HG02938 (cell line): ENCODE measurements around the gene TUBA1B.

ENCODE experiments used
- ATAC-seq: cut with Tn5 transposase; IDR thresholded peaks from one replicate; pipeline ENCODE4 v1.9.1; 2021; ENCODE audit warnings: mild to moderate bottlenecking, moderate library complexity; ENCODE audit not compliant: unreplicated experiment

The TUBA1B gene

GRCh38 chr12:49091056-49091835 lies 39.9 kb downstream of the TUBA1B start:
- no peak for ATAC-seq

DNA sequence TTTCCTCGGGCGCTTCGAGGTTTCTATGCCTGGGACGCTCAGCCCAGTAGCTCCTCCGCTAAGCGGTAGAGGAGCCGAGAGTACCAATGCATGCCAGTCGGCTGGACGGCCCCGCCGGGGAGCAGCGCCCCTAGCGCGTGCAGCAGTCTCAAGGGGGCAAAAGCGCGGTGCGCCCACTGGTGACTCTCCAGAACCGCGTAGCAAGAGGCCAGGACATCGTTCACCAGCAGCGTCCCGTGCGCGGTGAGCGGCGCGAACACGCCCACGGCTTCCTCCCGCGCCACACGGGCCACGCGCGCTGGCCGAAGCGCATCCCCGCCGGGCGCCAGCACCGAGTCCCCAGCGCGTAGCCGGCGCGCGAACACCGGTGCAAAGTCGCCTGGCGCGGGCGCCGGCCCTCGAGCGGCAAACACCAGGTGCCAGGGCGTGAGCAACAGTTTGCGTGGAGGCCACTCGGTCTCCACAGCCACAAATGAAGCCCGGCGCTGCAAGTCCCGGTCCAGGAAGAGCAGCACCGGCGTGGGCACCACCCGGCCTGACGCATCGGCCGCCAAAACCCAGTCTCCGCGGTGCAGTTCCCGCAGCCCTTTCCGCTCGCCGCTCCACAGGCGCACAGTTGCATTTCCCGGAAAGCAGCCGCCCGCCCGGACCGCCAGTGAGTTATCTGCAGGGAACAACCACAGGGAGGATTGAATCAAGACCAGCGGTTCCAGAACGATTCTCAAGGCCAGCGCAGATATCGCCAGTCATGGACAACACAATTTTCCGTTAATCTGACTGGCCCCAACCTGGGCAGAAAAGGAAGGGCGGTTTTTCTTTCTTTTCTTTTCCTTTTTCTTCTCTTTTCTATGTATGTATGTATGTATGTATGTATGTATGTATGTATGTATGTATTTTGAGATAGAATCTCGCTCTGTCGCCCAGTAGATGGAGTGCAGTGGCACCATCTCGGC lies 41.1 kb downstream of the TUBA1B start:
- no peak for ATAC-seq

GRCh38 chr12:49088932-49089330 lies 42.3 kb downstream of the TUBA1B start:
- no peak for ATAC-seq

GRCh38 chr12:49088150-49088931 lies 42.9 kb downstream of the TUBA1B start:
- peak; percentile 78 for ATAC-seq

DNA sequence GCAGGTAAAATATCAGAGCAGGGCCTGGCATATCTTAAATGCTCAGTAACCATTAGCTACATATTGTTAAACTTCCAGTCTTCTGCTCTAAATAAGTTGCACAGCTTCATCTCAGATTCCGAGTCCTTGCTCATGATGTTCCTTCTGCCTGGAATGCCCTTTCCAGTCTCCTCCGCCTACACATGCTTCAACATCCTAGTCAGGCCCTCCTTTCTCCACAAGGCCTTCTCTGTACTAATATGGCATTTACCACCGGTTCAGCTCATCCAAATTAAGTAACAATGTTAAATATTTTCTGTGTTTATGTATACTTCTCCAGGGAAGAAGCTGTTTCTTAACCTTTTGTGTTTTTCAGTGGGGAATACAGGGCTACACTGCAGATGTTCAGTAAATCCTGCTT lies 45.1 kb downstream of the TUBA1B start:
- ATAC-seq: no peak

GRCh38 chr12:49084438-49084837 lies 46.8 kb downstream of the TUBA1B start:
- ATAC-seq: no peak

- ATAC-seq: no peak
Observed at GRCh38 chr12:49079793-49080192, 51.4 kb downstream of the TUBA1B start.
